DLD1 (cell line): ENCODE measurements around the gene ITGB6.
"Not testable (repeated sequence)": the region's sequence is repeated elsewhere in the genome, so short reads cannot be mapped to it uniquely, and the experiment has no call there.

Experiments
- in situ Hi-C: cut with HindIII; loops from 2 replicates; pipeline ENCODE4 v1.10.0; 2017; ENCODE audit warnings: low sequenced_read_pairs

Gene ITGB6

DNA sequence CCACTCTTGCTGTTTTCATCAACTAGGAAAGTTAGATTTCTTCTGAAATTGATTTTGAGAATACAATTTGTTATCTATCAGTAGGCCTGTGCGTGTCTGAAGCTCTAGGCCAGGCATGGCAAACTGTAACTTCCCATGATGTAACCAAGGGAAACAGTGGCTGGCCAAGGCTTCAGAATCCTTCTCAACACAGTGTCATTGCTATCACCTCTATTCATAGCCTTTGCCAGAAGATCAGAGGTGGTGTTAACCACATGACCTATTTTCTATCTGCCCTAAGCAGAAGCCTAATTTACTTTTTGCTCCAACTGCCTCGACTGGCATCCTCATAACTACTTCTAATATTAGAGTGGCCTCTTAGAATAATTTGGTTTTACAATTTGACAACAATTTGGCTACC is 2.5 kb downstream of the ITGB6 start:
- in situ Hi-C loops = no loop called here

DNA sequence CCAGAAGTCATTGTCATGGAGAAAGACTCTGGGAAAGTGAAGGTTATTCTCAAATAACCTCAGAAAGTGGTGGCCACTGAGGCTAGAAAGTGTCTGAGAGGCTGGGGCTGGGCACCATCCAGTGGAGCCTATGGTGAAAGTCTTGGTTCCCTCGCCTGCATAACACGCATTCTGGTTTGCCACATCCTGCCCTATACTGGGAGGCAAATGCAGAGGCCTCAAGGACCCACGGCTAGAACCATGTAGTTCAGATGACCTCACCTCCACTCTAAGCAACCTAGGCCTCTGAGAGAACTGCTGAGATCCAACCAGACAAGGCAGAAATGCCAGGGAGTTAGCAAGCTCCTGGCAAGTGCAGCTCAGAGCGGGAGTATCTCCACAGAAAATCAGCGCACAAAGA is 5.1 kb downstream of the ITGB6 start:
- in situ Hi-C loops = no loop called here

DNA sequence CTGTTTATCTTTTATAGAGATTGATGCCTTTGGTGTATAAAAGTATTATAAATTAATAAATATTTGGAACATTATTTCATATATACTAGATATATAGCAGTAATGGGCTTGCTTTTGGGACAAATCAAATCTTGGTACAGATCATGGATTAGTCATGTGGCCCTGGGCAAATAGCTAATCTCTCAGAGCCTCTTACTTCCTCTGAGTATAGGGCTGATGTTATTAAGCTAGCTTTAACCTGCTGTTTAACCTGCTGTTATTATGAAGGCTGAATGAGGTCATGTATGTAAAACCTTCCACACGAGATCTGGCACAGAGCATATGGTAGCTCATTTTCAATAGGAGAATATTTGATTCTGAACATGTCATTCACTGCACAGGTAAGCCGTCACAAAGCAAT is 5.7 kb downstream of the ITGB6 start:
- in situ Hi-C loops = no loop called here

DNA sequence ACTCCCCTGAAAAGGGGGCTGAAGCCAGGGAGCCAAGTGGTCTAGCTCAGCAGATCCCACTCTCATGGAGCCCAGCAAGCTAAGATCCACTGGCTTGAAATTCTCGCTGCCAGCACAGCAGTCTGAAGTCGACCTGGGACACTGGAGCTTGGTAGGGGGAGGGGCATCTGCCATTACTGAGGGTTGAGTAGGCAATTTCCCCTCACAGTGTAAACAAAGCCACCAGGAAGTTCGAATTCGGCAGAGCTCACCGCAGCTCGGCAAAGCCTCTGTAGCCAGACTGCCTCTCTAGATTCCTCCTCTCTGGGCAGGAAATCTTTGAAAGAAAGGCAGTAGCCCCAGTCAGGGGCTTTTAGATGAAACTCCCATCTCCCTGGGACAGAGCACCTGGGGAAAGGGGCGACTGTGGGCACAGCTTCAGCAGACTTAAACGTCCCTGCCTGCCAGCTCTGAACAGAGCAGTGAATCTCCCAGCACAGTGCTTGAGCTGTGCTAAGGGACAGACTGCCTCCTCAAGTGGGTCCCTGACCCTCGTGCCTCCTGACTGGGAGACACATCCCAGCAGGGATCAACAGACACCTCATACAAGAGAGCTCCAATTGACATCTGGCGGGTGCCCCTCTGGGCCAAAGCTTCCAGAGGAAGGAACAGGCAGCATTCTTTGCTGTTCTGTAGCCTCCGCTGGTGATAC is 18.8 kb downstream of the ITGB6 start:
- in situ Hi-C loops = not testable (repeated sequence)

DNA sequence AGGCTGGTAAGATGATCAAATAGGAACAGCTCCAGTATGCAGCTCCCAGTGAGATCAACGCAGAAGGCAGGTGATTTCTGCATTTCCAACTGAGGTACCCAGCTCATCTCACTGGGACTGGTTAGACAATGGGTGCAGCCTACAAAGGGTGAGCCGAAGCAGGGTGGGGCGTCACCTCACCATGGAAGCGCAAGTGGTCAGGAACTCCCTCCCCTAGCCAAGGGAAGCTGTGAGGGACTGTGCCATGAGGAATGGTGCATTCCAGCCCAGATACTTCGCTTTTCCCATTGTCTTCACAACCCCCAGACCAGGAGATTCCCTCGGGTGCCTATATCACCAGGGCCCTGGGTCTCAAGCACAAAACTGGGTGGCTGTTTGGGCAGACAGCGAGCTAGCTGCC is 19.4 kb downstream of the ITGB6 start:
- in situ Hi-C loops = not testable (repeated sequence)

DNA sequence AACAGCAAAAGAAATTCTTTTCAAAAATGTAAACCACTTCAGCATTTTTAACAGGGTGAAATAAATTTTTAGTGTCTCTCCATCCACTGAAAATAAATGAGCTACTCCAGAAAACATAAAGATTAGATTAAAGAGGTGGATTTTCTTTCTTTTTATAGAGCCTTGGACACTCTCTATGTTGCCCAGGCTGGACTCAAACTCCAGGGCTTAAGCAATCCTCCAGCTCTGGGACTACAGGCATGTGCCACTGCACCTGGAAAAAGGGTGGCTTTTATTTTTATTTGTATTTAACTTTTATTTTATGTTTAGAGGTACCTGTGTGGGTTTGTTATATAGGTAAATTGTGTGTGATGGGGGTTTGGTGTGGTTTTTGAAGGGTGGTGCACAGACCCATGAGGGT is 19.9 kb downstream of the ITGB6 start:
- in situ Hi-C loops = no loop called here

DNA sequence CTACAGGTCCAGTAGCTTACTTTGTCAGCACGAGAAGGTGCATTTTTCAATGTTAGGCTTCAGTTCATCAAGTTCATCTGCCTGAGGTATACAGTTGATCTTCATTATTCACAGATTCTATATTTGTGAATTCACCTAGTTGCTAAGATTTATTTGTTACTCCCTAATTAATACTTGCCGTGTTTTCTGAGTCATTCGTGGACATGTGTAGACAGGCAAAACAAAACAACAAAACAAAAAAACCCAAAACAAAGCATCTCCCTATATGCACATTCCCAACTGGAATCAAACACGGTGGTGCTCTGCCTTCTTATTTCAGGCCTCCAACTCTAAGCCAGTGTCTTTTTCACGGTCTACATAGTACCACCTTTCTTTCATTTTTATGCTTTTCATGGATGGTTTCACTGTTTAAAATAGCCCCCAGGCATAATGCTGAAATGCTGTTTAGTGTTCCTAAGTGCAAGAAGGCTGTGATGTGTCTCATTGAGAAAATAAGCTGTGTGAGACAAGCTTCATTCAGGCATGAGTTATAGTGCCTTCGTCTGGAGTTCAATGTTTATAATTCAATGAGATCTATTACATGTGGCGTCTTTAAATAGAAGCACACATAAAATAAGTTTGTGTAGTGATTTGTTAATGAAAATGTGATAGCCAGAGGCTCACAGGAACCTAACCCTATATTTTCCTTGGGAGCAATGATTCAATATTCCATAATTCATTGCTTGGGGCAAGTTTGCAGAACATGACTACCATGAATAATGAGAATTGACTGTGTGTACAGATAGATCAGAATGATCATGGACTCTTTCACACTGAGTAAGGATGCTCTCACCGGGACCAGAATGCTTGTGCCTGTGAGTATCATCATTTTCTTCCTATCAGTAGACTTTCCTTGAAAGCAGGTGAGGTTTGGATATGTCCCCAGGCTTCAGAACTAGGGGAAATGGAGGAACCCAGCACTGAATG is 24.6 kb downstream of the ITGB6 start:
- in situ Hi-C loops = no loop called here

DNA sequence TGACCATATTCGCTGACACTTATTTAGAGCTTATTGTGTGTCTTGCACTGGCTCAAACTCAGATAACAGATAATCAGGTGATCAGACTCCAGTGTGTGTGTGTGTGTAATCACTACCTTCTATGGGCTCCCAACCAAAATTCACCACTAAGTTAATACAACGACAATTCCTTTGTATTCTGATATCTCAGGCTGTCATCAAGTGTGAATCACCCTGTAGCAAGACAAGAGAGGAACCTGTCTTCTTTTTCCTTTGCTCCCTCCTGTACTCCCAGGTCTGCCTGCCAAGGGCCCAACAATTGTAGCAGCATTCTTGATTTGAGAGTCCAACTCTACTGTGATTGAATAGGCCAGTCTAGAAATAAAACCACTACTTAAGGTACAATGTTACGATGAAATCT is 25.8 kb downstream of the ITGB6 start:
- in situ Hi-C loops = no loop called here

DNA sequence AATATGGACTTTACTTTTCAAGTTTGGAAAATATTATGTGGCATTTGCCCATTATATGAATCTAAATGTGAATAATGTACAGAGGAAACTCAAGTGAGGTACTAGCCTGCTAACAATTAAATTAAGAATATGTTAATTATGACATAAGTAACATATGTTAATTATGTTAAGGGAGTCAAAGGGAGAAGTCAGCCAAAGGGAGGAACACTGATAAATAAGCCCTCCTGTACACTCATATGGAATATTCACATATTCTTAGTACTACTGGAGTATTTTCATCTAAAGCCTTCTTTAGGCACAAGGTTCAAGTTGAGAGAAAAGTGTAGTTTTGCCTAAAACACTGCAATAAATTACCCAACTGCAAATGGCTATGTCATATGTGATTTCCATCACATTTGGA is 30.1 kb downstream of the ITGB6 start:
- in situ Hi-C loops = no loop called here

DNA sequence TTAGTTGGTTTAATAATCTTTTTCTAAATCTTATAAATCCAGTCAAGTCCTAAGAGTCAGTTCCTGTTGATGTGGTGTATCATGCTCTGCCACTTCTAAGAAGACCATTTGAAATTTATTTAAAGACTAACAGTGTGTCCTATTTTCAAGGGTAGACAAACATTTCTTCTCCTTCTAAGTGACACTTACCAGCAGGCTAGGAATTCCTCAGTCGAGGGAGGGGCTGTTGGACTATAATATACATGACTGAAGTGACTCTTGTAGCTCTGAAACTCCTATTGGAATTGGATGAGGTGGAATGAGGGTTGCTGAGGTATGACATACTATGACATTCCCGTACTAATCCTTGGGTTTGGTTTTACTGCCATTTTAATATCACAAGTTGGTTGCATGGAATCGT is 30.6 kb downstream of the ITGB6 start:
- in situ Hi-C loops = no loop called here

DNA sequence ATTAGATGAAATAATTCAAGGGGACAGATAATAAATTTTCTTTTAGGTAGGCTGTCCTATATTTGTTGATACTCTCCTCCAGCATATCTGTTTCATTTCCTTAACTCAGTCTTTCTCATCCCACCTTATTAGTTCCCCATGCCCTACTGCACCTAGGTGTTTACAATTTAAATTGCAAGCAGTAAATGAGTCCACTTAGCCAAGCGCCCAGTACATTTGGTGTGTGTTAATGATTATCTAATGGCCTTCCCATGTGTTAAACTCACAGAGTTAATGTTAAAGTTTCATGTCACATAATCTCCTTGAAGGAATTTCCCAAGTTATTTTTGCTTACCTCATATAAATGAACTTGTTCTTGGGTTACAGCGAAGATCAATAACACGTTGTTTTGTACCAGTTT is 31.2 kb downstream of the ITGB6 start:
- in situ Hi-C loops = no loop called here

DNA sequence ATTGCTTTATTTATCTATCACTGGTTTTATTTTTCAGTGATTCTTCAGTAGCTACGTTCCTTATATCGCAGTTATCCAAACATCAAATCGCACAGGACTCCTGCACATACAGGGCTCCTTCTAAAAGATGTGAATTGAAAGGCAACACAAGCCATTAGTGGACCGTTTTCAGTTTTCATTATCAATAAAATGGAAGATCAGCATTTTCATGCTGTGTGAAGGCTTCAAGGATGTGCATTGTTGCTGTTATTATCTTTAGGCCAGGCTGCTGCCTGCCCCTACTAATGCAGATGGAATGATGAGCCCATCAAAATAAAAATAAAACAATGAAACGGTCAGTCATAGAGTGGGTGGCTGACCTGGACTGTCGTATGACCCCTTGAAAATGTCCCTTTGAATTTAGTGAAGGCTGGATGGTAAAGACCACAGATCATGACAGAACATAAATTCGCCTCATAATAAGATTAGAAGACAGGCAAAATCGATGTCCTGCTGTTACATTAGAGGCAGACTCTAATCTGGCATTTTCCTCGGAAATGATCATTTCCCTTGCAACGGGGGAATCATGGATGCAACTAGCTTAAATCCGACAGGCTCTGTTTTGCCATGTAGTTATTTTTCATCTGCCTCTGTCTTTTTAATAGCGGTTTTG is 32.9 kb downstream of the ITGB6 start:
- in situ Hi-C loops = no loop called here

DNA sequence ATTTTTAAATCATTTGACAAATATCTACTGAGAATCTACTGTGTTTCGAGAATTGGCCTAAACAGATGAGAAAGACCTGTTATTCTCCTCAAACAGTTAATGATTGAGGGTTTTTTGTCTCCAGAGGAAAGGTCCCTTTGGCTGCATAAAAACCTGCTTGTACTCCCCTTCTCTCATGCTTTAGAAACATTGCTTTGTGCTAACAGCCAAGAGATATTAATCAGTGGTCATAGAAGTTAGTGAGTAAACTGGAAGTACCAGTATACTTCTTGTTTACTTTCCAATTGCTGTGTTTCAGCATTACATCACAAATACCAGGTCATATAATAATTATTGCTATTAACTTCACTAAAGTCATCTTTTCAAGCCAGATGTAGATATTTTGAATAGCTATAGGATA is 34.1 kb downstream of the ITGB6 start:
- in situ Hi-C loops = no loop called here

DNA sequence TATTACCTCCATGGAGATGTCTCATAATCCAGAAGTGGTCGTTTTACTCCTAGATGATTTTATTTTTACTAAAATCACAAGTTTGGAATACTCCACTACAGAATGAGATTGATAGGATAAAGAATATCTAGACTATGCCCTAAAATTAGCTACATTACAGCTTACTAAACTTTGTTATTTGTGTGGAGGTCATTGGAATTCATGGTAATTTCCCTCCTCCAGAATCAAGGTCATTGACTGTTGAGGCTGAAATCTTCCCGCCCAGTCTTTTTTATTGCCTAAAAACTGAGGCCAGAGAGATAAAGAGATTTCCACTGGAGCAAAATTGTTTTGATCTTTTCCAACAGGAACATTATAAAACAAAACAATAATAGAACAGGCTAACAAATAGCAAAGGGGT is 35.0 kb downstream of the ITGB6 start:
- in situ Hi-C loops = no loop called here

DNA sequence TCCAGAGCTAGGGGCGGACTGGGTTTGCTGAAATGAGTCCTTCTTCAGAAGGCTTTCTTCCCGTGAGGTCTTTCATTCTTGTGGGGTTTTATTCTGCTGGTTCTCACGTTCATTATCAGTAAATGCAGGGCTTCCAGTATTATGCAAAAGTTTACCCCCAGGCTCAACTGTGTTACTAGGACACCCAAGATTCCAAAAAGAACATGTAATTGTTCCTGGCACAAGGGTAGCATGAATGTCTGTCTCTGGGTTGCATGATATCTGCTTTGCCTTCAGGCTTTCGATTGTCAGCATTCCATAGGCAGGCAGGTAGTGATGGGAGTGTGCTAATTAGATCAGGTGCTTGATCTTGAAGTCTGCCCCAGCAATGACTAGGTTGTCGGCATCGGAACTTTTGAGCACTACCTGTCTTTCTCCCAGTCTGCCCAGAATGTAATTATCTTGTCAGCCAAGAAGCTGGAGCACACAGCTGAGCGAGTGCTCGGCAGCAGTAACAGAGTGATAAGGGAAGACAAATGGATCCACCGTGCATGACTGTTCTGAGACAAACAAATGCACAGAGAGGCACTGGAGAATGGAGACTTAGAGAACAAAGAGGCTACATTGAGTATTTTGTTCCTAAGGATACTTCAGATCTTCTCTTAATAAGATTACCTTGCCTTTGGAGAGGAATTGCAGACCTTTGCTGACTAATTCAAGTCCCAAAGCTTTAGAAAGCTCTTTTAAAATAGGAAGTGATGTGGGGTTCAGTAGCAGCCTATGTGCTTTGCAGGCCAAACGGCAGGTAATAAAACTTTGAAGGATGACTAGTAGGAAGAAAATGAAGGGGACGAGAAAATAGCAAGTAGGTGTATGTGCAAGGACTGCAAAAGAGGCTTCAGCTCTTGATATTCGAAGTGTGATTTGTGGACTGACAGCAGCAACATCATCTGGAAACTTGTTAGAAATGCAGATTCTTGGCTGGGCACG is 41.9 kb downstream of the ITGB6 start:
- in situ Hi-C loops = no loop called here

DNA sequence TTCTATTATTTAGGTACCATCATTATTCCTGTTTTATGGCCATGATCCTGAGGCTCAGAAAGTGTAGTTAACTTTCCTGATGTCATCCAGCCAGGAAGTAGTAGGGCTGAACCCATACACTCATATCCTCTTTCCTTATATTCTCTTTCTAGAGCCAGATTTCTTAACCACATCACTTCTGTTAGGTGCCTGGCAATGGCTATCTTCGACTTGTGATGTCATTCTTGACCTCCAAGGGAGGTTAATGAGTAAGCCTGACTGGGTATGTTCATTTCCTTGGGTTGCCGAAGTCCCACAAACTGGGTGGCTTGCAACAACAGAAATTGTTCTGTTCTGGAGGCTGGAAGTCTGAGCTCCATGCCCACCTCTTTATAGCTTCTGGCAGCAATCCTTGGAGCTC is 43.4 kb downstream of the ITGB6 start:
- in situ Hi-C loops = no loop called here

DNA sequence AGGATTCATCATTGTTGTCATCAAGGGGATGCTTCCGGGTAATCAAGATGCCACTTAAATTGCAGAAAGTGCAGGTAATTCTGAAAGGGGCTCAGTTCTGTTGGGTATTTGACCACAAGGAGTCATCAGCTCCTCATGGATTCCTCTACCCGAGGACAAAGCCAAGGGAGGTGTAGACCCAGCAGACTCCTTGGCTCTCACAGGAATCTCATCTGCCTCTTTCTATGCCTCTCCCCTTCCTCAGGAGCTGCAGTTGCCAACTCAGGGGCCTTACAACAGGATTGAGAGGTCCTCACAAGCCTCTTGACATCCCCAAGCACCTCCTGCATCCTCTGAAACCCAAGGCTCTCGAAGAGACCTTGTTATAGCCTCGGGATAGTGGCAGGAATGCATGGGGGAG is 44.0 kb downstream of the ITGB6 start:
- in situ Hi-C loops = no loop called here

DNA sequence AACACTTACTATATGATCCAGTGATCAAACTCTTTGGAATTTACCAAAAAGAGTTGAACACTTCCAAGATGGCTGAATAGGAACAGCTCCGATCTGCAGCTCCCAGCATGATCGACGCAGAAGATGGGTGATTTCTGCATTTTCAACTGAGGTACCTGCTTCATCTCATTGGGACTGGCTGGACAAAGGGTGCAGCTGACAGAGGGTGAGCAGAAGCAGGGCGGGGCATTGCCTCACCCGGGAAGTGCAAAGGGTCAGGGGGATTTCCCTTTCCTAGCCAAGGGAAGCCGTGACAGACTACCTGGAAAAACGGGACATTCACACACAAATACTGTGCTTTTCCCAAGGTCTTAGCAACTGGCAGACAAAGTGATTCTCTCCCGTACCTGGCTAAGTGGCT is 51.7 kb downstream of the ITGB6 start:
- in situ Hi-C loops = not testable (repeated sequence)

DNA sequence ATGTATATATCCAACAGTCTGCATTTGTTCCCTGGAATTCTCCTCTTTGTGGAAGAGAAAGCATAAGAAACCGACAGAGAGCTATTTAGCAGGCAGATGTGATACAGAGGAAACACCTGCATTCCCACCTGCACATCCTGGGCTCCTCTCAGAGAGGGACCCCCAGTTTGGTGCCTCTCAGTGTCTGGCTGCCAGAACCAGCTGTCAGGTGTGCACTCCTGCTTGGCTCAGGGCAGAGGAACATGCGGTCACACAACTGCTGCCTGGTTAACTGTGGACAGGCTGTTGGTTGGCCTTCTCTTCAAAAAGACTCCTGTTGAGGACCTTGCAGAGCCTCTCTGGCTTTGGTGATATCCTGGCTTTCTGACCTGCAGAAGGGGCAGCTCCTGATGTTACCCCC is 54.6 kb downstream of the ITGB6 start:
- in situ Hi-C loops = no loop called here

DNA sequence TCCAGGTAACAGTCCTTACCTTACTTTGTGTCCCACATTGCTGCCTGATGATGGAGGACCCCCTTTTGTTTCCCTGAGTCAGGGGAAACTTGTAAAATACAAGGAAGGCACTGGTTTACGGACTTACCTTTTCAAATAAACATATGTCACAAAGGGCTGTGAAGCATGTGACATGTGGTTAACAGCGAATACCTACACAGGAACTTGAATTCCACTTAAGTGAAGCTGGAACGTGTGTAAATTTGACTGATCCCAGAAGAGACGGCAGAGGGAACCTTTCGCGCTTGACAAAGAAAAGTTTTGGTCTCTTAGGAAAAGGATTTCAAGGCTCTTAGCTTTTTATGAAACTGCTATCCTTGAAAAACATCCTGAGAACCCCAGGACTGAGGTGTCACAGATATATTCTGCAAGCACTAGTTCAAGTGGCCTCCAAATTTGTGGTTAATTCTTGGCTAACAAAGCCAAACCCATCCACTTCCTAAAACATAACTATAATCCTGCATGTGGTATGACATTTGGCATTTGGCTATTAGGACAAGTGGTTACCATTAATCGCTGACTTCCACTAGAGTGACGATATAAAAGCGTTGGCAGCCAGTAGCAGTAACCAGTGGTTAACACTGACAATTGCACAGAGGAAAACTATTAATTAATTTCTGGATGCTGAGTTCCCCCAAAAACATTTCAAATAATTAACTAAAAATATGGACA is 55.6 kb downstream of the ITGB6 start:
- in situ Hi-C loops = no loop called here
